ENCODE results near the gene P2RY11. TPM values are rescaled to one million over a fixed set of nuclear protein-coding genes. Genes with fewer than 3 reads are reported as not detected.

P2RY11 gene
- total RNA-seq, 1 experiment from 2014 or later = 43.8 TPM

GRCh38 chr19:10138879-10139795, 27.6 kb downstream of the P2RY11 start:
- TF ChIP-seq MAX (IDR thresholded peaks at IDR 0.05) (no peak), CTCF (IDR thresholded peaks at IDR 0.05 in 2 of 3, conservative IDR thresholded peaks at IDR 0.05 in 1 of 3; ENCODE audit: borderline replicate concordance in 1 of 3, insufficient read depth in 1 of 3, low read depth in 2 of 3, low read length in 2 of 3) (no peak), CEBPB (IDR thresholded peaks at IDR 0.05; ENCODE audit: low read depth) (no peak), FOSL1 (IDR thresholded peaks at IDR 0.05; ENCODE audit: low read depth) (no peak), POLR2AphosphoS5 (IDR thresholded peaks at IDR 0.05; ENCODE audit: low read depth, low read length) (no peak), SP1 (IDR thresholded peaks at IDR 0.05; ENCODE audit: low read depth) (no peak), EZH2 (IDR thresholded peaks at IDR 0.05) (no peak)
- BruUV-seq (replicated peaks) = no TSS peak

More at GRCh38 chr19:10138879-10139795, 27.6 kb downstream of the P2RY11 start:
- H2AFZ ChIP-seq (ENCODE audit: low read depth, low read length, poor library complexity, severe bottlenecking) = no peak overlapping the region
- ChIA-PET RAD21 (ENCODE audit: low non-redundant PET in 1 of 2, low total read pairs in 2 of 2, uncharacterized antibody in 2 of 2, unreplicated experiment in 2 of 2) (interaction anchor here in 1 of 2 experiments (0.6 kb wide), 1 partner anchor 27 kb away, joined by 5 read pairs; no protein-coding TSS in a partner anchor), POLR2A (no interaction called here), CTCF (no interaction called here)
- no peaks in the 10 kb centered on the region for H3K4me1 ChIP-seq (ENCODE audit: control insufficient read depth in 1 of 2, insufficient read depth in 2 of 2, low read length in 2 of 2)
- DNase-seq (ENCODE audit: low read depth, low spot score) = no peak
- no peaks in the 10 kb centered on the region for H3K27me3 ChIP-seq (ENCODE audit: insufficient read depth, low read length)
- H3K9me3 ChIP-seq (ENCODE audit: control insufficient read depth in 1 of 2, insufficient read depth in 1 of 2, low read depth in 1 of 2, low read length in 2 of 2) = no peaks in the 10 kb centered on the region
- H3K4me2 ChIP-seq (ENCODE audit: low read length) = no peak overlapping the region
- H3K36me3 ChIP-seq (ENCODE audit: control insufficient read depth in 1 of 2, insufficient read depth in 2 of 2, low read length in 2 of 2) = peaks cover 56 to 80% of the 10 kb centered on the region in 2 experiments
- H3K79me2 ChIP-seq (ENCODE audit: insufficient read depth, low read length) = no peaks in the 10 kb centered on the region; the same call in 1 of the 2 replicates
- no peak overlapping the region for H3K4me3 ChIP-seq (replicated peaks in 1 of 2; ENCODE audit: low read depth in 1 of 2, low read length in 2 of 2)
- H3K27ac ChIP-seq (ENCODE audit: low read depth, low read length) = no peak overlapping the region
- intact Hi-C loops (cut with micrococcal nuclease) = no loop called here
- no peaks in the 10 kb centered on the region for H3K9me2 ChIP-seq (ENCODE audit: insufficient read depth)
- no peaks in the 10 kb centered on the region for H4K20me1 ChIP-seq (ENCODE audit: insufficient read depth)
- H3K9ac ChIP-seq (ENCODE audit: low read length) = no peak overlapping the region
- ATAC-seq = no peak
